SK-N-SH treated with all-trans-retinoic acid at 6 μM for 48 hours (cell line): ENCODE data around the gene PAPPA.

Experiments used
- ARNTL ChIP-seq: fragments of 450-650 bp; formaldehyde crosslinking; IDR thresholded peaks from 2 replicates; pipeline ENCODE4 v1.5.0; 2020; ENCODE audit warnings: low read depth, mild to moderate bottlenecking, moderate library complexity, borderline replicate concordance
- BACH2 ChIP-seq: fragments of 250-450 bp; sonication (Bioruptor Pico); IDR thresholded peaks from 2 replicates; pipeline ENCODE4 v1.9.0; 2021; ENCODE audit warnings: mild to moderate bottlenecking, borderline replicate concordance
- ISL1 ChIP-seq: fragments of 250-450 bp; sonication (Bioruptor Pico); IDR thresholded peaks from 2 replicates; pipeline ENCODE4 v2.1.2; 2022; ENCODE audit warnings: mild to moderate bottlenecking, moderate library complexity
- PATZ1 ChIP-seq: fragments of 250-450 bp; sonication (Bioruptor Pico); IDR thresholded peaks from 2 replicates; pipeline ENCODE4 v1.8.0; 2020; ENCODE audit warnings: mild to moderate bottlenecking, moderate library complexity, borderline replicate concordance
- TOX ChIP-seq: fragments of 250-450 bp; sonication (Bioruptor Pico); IDR thresholded peaks from 2 replicates; pipeline ENCODE4 v1.8.0; 2021; ENCODE audit warnings: mild to moderate bottlenecking, moderate library complexity, borderline replicate concordance
- ZC3H10 ChIP-seq: fragments of 250-450 bp; sonication (Bioruptor Pico); IDR thresholded peaks from 2 replicates; pipeline ENCODE4 v1.5.1; 2021; ENCODE audit warnings: mild to moderate bottlenecking, moderate library complexity
- ZNF70 ChIP-seq: fragments of 450-650 bp; formaldehyde crosslinking; IDR thresholded peaks from 2 replicates; pipeline ENCODE4 v1.5.0; 2020; ENCODE audit warnings: mild to moderate bottlenecking, moderate library complexity

DNA sequence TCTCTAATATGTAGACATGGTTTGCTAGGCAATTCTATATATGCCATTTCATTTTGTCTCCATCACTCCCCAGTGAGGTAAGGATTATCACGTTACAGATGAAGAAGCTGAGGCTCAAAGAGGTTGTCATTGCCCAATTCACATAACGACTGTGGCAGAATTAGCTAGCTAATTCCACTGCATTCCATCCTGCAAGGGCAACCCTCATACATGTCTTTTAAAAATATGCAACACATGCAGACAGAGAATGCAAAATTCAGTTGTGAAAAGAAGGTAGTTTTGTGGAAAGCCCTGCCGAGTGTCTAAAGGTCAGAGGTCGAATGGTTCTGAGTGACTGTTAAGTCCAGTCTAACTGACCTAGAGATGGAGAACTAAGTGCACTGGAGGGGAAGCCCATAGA, 219.2 kb downstream of the PAPPA start:
- TF ChIP-seq ARNTL (CRISPR knock-in tag) (no peak), ZC3H10 (no peak), PATZ1 (CRISPR knock-in tag) (no peak), ZNF70 (no peak), ISL1 (CRISPR knock-in tag) (no peak), BACH2 (CRISPR knock-in tag) (no peak), TOX (CRISPR knock-in tag) (no peak)
